ENCODE data around the gene MTARC2. TPM values are rescaled to one million over a fixed set of nuclear protein-coding genes. Genes with fewer than 3 reads are reported as not detected.
A peak's percentile ranks its signal among the peaks of the same experiment; 100 is the strongest.

MTARC2 gene
- total RNA-seq, 2 donors from 2014 or later = not detected

DNA sequence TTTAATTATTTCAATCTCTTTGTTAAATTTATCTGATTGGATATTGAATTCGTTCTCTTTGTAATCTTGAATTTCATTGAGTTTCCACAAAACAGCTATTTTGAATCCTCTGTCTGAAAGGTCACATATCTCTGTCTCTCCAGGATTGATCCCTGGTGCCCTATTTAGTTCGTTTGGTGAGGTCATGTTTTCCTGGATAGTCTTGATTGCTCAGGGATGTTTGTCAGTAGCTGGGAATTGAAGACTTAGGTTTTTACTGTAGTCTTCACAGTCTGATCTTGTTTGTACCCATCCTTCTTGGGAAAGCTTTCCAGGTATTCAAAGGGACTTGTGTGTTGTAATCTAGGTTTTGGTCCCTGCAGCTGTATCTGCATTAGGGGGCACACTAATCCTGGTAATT lies 6.8 kb upstream of the MTARC2 start:
- no peaks in the 10 kb centered on the region for H3K36me3 Mint-ChIP-seq (ENCODE audit: insufficient read depth in 2 of 2)
- peaks cover 19% of the 10 kb centered on the region for H3K27me3 Mint-ChIP-seq (ENCODE audit: low read depth)
- no peaks in the 10 kb centered on the region for H3K9me3 Mint-ChIP-seq
- no peaks in the 10 kb centered on the region for H3K4me1 Mint-ChIP-seq (ENCODE audit: low read depth)
- ATAC-seq (replicated peaks in 1 of 2) (no peak), DNase-seq (no peak)
- no peak overlapping the region for H3K27ac Mint-ChIP-seq
- no peak overlapping the region for H3K4me3 Mint-ChIP-seq

- Mint-ChIP-seq H3K27me3 (ENCODE audit: low read depth) (peaks cover 24% of the 10 kb centered on the region), H3K27ac (no peak overlapping the region), H3K9me3 (no peaks in the 10 kb centered on the region), H3K4me3 (no peak overlapping the region), H3K36me3 (ENCODE audit: insufficient read depth in 2 of 2) (no peaks in the 10 kb centered on the region), H3K4me1 (ENCODE audit: low read depth) (no peaks in the 10 kb centered on the region)
- no peak for DNase-seq
- no peak for ATAC-seq (replicated peaks in 1 of 2)
Measured at GRCh38 chr1:220741825-220742224, 6.3 kb upstream of the MTARC2 start.

GRCh38 chr1:220742520-220742919 lies 5.6 kb upstream of the MTARC2 start:
- ATAC-seq (replicated peaks in 1 of 2) (no peak), DNase-seq (no peak)
- Mint-ChIP-seq H3K27me3 (ENCODE audit: low read depth) (peaks cover 31% of the 10 kb centered on the region), H3K36me3 (ENCODE audit: insufficient read depth in 2 of 2) (no peaks in the 10 kb centered on the region), H3K4me3 (no peak overlapping the region), H3K9me3 (no peaks in the 10 kb centered on the region), H3K4me1 (ENCODE audit: low read depth) (no peaks in the 10 kb centered on the region), H3K27ac (no peak overlapping the region)

DNA sequence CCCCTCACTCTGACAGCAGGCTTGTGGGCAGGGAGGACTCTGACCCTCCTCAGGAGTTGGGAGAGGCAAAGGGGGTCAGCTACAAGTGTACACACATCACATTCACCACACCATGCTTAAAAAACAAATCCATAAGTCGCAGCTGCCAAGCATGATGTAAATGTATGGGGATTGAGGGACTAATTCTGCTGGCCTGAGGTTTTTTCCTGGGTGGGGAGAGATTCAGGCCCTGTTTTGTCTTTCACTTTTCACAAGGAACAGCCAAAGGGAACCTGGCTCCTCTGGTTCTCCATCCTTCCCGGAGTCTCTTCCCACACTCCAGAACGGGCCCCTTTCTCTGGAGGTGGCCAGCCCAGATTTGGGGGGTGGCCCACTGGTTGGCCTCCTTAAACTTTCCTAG lies 1.3 kb upstream of the MTARC2 start:
- H3K27me3 Mint-ChIP-seq (ENCODE audit: low read depth) = peaks cover 50% of the 10 kb centered on the region

DNA sequence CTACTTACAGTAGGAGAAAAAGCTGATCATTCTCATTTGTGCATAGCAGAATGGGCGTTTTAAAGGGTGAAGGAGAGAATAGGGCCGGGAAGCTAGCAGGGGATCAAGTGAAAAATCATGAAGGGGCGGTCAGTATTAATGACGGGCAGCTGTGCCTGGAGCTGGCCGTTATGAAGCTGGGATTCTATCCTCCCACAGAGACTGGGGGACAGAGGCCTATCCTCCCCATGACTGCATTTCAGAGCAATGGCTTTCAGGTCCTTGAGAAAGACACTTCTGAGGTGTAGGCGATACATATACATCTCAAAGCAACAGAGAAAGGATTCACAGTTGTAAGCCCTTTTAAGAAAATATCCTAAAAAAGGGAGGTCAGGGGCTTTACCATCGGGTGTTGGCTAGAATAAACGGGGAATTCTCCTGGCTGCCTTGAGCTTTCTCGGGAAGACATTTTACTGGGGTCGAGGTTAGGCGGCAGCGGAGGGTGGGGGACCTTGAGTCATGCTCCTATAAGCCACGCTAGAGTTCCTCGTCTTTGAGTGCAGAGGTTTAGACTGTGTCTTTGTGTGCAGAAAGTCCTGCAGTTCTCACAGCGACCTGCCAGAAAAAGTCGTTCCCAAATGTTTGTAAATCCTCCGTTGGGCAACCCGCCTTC lies 559 bp upstream of the MTARC2 start:
- Mint-ChIP-seq H3K9me3 (no peaks in the 10 kb centered on the region), H3K27ac (no peak overlapping the region), H3K4me1 (ENCODE audit: low read depth) (no peaks in the 10 kb centered on the region), H3K27me3 (ENCODE audit: low read depth) (peaks cover 57% of the 10 kb centered on the region), H3K36me3 (ENCODE audit: insufficient read depth in 2 of 2) (no peaks in the 10 kb centered on the region), H3K4me3 (peak overlapping the region; percentile 69 to 75)
- no peak for ATAC-seq (replicated peaks in 1 of 2)
- no peak for DNase-seq

More for the DNA sequence above, 1.3 kb upstream of the MTARC2 start:
- Mint-ChIP-seq H3K36me3 (ENCODE audit: insufficient read depth in 2 of 2) (no peaks in the 10 kb centered on the region), H3K9me3 (no peaks in the 10 kb centered on the region), H3K4me3 (no peak overlapping the region), H3K4me1 (ENCODE audit: low read depth) (no peaks in the 10 kb centered on the region), H3K27ac (no peak overlapping the region)
- ATAC-seq (replicated peaks in 1 of 2) (no peak), DNase-seq (no peak)

DNA sequence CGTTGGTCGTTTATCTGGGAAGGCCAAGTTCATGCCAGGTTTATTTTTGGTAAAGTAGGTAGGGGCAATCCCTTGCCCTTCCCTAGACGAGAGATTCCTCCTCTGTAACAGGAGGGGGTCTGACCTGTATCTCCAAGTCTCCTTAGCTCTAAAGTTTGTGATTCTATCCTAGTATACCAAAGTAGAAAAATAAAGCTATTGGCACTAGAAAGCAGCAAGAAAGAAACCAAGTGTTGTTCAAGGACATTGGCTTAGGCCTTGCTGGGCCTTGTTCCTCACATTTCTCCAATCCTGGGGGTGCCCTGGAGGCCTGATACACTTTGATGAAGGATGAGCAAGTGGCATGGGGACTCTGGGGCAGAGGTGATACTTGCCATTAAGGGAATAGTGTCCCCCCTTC lies 814 bp downstream of the MTARC2 start:
- Mint-ChIP-seq H3K4me3 (peak overlapping the region; percentile 69 to 75), H3K27me3 (ENCODE audit: low read depth) (peaks cover 57% of the 10 kb centered on the region), H3K4me1 (ENCODE audit: low read depth) (no peaks in the 10 kb centered on the region), H3K36me3 (ENCODE audit: insufficient read depth in 2 of 2) (no peaks in the 10 kb centered on the region), H3K9me3 (no peaks in the 10 kb centered on the region), H3K27ac (no peak overlapping the region)
- ATAC-seq (replicated peaks in 1 of 2) = no peak
- DNase-seq = no peak

GRCh38 chr1:220750131-220750515 lies 2.0 kb downstream of the MTARC2 start:
- ATAC-seq (replicated peaks in 1 of 2) (no peak), DNase-seq (no peak)
- H3K27me3 Mint-ChIP-seq (ENCODE audit: low read depth) = peaks cover 59% of the 10 kb centered on the region
- H3K36me3 Mint-ChIP-seq (ENCODE audit: insufficient read depth in 2 of 2) = no peaks in the 10 kb centered on the region
- H3K4me1 Mint-ChIP-seq (ENCODE audit: low read depth) = no peaks in the 10 kb centered on the region
- H3K9me3 Mint-ChIP-seq = no peaks in the 10 kb centered on the region
- H3K4me3 Mint-ChIP-seq = no peak overlapping the region
- no peak overlapping the region for H3K27ac Mint-ChIP-seq

GRCh38 chr1:220751111-220751510 lies 3.0 kb downstream of the MTARC2 start:
- H3K4me1 Mint-ChIP-seq (ENCODE audit: low read depth) = no peaks in the 10 kb centered on the region
- no peaks in the 10 kb centered on the region for H3K36me3 Mint-ChIP-seq (ENCODE audit: insufficient read depth in 2 of 2)
- no peak for DNase-seq
- H3K27ac Mint-ChIP-seq = no peak overlapping the region
- peaks cover 57% of the 10 kb centered on the region for H3K27me3 Mint-ChIP-seq (ENCODE audit: low read depth)
- ATAC-seq (replicated peaks in 1 of 2) = no peak
- no peaks in the 10 kb centered on the region for H3K9me3 Mint-ChIP-seq
- H3K4me3 Mint-ChIP-seq = no peak overlapping the region

- DNase-seq = no peak
- no peak overlapping the region for H3K4me3 Mint-ChIP-seq
- H3K9me3 Mint-ChIP-seq = no peaks in the 10 kb centered on the region
- H3K4me1 Mint-ChIP-seq (ENCODE audit: low read depth) = no peaks in the 10 kb centered on the region
- H3K27ac Mint-ChIP-seq = no peak overlapping the region
- H3K27me3 Mint-ChIP-seq (ENCODE audit: low read depth) = peaks cover 34% of the 10 kb centered on the region
- no peaks in the 10 kb centered on the region for H3K36me3 Mint-ChIP-seq (ENCODE audit: insufficient read depth in 2 of 2)
- no peak for ATAC-seq (replicated peaks in 1 of 2)
Measured at GRCh38 chr1:220754212-220754917, 6.2 kb downstream of the MTARC2 start.

GRCh38 chr1:220754918-220755295 lies 6.8 kb downstream of the MTARC2 start:
- Mint-ChIP-seq H3K36me3 (ENCODE audit: insufficient read depth in 2 of 2) (no peaks in the 10 kb centered on the region), H3K27me3 (ENCODE audit: low read depth) (peaks cover 33% of the 10 kb centered on the region), H3K27ac (no peak overlapping the region), H3K9me3 (no peaks in the 10 kb centered on the region), H3K4me3 (no peak overlapping the region), H3K4me1 (ENCODE audit: low read depth) (no peaks in the 10 kb centered on the region)
- no peak for DNase-seq
- ATAC-seq (replicated peaks in 1 of 2) = no peak

DNA sequence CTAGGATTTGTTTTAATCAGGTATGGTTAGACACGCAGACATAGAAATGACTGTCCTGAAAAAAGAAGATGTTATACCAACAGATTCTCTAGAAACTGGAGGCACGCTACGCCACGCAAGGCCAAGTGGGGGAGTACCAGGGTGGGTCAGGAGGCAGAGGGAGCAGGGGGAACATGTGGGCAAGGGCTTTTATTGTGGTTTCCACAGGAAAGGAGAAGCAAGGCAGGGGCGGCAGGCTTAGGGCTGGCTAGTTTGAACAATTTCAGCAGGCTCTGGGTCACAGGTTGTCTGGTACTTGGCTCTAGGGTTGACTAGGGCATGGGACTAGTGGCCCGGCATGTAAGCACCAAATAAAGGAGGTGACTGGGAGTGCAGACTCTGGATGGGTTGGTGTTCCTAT lies 7.2 kb downstream of the MTARC2 start:
- H3K36me3 Mint-ChIP-seq (ENCODE audit: insufficient read depth in 2 of 2) = no peaks in the 10 kb centered on the region
- no peak overlapping the region for H3K4me3 Mint-ChIP-seq
- no peak overlapping the region for H3K27ac Mint-ChIP-seq

GRCh38 chr1:220757441-220757840 lies 9.3 kb downstream of the MTARC2 start:
- Mint-ChIP-seq H3K36me3 (ENCODE audit: insufficient read depth in 2 of 2) (no peaks in the 10 kb centered on the region), H3K27ac (no peak overlapping the region), H3K27me3 (ENCODE audit: low read depth) (peaks cover 23% of the 10 kb centered on the region), H3K4me1 (ENCODE audit: low read depth) (no peaks in the 10 kb centered on the region), H3K4me3 (no peak overlapping the region), H3K9me3 (no peaks in the 10 kb centered on the region)
- no peak for ATAC-seq (replicated peaks in 1 of 2)
- no peak for DNase-seq

More for the DNA sequence above, 7.2 kb downstream of the MTARC2 start:
- ATAC-seq (replicated peaks in 1 of 2) (no peak), DNase-seq (no peak)
- Mint-ChIP-seq H3K4me1 (ENCODE audit: low read depth) (no peaks in the 10 kb centered on the region), H3K9me3 (no peaks in the 10 kb centered on the region), H3K27me3 (ENCODE audit: low read depth) (peaks cover 30% of the 10 kb centered on the region)

DNA sequence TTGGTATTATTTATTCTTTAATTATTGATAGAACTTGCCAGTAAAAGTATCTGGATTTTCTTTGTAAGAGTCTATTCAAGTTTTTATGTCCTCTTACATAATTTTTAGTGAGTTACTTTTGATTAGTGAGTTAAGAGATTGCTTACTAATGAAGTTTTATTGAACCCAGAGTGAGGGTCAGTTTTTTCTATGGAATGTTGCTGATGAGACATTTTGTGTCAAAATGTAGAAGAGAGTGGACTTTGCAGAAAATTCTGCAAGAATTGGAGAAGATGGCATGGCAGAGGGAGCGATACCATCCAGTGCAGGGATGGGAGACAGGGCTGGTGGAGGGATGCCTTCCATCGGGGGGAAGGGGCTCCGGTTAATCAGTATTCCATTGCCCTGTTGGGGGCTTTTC lies 11.0 kb downstream of the MTARC2 start:
- Mint-ChIP-seq H3K27ac (no peak overlapping the region), H3K27me3 (ENCODE audit: low read depth) (peaks cover 23% of the 10 kb centered on the region), H3K4me3 (no peak overlapping the region), H3K4me1 (ENCODE audit: low read depth) (no peaks in the 10 kb centered on the region), H3K36me3 (ENCODE audit: insufficient read depth in 2 of 2) (no peaks in the 10 kb centered on the region), H3K9me3 (no peaks in the 10 kb centered on the region)
- DNase-seq (no peak), ATAC-seq (replicated peaks in 1 of 2) (no peak)

All from activated T-cell treated with anti-CD3 and anti-CD28 coated beads, Interleukin-2, amount 50 U/mL, for 72 hours (primary cell).